Keratinocyte (primary cell): Measurements from ENCODE around the gene LTC4S.
"Not testable (repeated sequence)": the region's sequence is repeated elsewhere in the genome, so short reads cannot be mapped to it uniquely, and the experiment has no call there.

Experiments used
- EZH2 ChIP-seq: IDR thresholded peaks from one replicate; pipeline ENCODE4 v1.6.1; 2012; ENCODE audit warnings: inconsistent platforms, mild to moderate bottlenecking, low read length, moderate library complexity
- TF ChIP-seq, protein P1 (sequence below), 3 experiments: IDR thresholded peaks in 1 of 3; conservative IDR thresholded peaks in 1 of 3; optimal IDR thresholded peaks in 1 of 3; 2 replicates in 2 of 3; 3 replicates in 1 of 3; pipeline versions ENCODE3 to v1.5.1; 2011; ENCODE audit warnings: low read length in 3 of 3, mild to moderate bottlenecking in 3 of 3, moderate library complexity in 2 of 3, control low read depth in 1 of 3, inconsistent platforms in 1 of 3; ENCODE audit not compliant: insufficient read depth in 2 of 3; ENCODE audit errors: extremely low read depth in 1 of 3

DNA sequence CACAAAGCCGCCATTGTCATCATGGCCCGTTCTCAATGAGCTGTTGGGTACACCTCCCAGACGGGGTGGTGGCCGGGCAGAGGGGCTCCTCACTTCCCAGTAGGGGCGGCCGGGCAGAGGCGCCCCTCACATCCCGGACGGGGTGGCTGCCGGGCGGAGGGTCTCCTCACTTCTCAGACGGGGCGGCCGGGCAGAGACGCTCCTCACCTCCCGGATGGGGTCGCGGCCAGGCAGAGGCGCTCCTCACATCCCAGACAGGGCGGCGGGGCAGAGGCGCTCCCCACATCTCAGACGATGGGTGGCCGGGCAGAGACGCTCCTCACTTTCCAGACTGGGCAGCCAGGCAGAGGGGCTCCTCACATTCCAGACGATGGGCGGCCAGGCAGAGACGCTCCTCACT is 41.1 kb downstream of the LTC4S start:
- TF ChIP-seq, protein P1, sequence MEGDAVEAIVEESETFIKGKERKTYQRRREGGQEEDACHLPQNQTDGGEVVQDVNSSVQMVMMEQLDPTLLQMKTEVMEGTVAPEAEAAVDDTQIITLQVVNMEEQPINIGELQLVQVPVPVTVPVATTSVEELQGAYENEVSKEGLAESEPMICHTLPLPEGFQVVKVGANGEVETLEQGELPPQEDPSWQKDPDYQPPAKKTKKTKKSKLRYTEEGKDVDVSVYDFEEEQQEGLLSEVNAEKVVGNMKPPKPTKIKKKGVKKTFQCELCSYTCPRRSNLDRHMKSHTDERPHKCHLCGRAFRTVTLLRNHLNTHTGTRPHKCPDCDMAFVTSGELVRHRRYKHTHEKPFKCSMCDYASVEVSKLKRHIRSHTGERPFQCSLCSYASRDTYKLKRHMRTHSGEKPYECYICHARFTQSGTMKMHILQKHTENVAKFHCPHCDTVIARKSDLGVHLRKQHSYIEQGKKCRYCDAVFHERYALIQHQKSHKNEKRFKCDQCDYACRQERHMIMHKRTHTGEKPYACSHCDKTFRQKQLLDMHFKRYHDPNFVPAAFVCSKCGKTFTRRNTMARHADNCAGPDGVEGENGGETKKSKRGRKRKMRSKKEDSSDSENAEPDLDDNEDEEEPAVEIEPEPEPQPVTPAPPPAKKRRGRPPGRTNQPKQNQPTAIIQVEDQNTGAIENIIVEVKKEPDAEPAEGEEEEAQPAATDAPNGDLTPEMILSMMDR (optimal IDR thresholded peaks at IDR 0.05 in 1 of 3, IDR thresholded peaks at IDR 0.05 in 1 of 3, conservative IDR thresholded peaks at IDR 0.05 in 1 of 3; ENCODE audit: extremely low read depth in 1 of 3, insufficient read depth in 2 of 3, low read length in 3 of 3) = not testable (repeated sequence)
- TF ChIP-seq EZH2 = not testable (repeated sequence)
